K562 (cell line): ENCODE data around the gene GRXCR2. TPM values are rescaled to one million over a fixed set of nuclear protein-coding genes. Genes with fewer than 3 reads are reported as not detected.

ENCODE experiments used
- ATF3 ChIP-seq, 2 experiments: fragments of 450-650 bp in 1 of 2; sonication (generic) in 1 of 2; formaldehyde crosslinking in 1 of 2; IDR thresholded peaks in 1 of 2; conservative IDR thresholded peaks in 1 of 2; 2 replicates each; pipeline versions ENCODE4 v1.6.1 to v1.8.1; 2016 to 2023; ENCODE audit warnings: mild to moderate bottlenecking in 2 of 2, moderate library complexity in 2 of 2, inconsistent platforms in 1 of 2, missing genetic modification reagents in 1 of 2
- CBFA2T2 ChIP-seq: fragments of 450-650 bp; conservative IDR thresholded peaks from 2 replicates; pipeline ENCODE4 v1.6.1; 2017; ENCODE audit warnings: mild to moderate bottlenecking
- CXXC5 ChIP-seq: fragments of 250-450 bp; sonication (Bioruptor Pico); IDR thresholded peaks from 2 replicates; pipeline ENCODE4 v1.8.0; 2022; ENCODE audit warnings: inconsistent platforms, mild to moderate bottlenecking, moderate library complexity
- ESRRB ChIP-seq: fragments of 250-450 bp; sonication (Bioruptor Pico); IDR thresholded peaks from 2 replicates; pipeline ENCODE4 v1.5.0; 2020; ENCODE audit warnings: mild to moderate bottlenecking, moderate library complexity, borderline replicate concordance
- ETV1 ChIP-seq: fragments of 450-650 bp; conservative IDR thresholded peaks from 2 replicates; pipeline ENCODE4 v1.6.1; 2016; ENCODE audit warnings: missing genetic modification characterization, control low read depth, low read depth, missing compliant biosample characterization
- ETV5 ChIP-seq: sonication (generic); formaldehyde crosslinking; IDR thresholded peaks from 2 replicates; pipeline ENCODE4 v1.4.0; 2020; ENCODE audit warnings: low read depth, mild to moderate bottlenecking, missing genetic modification reagents
- FOXJ2 ChIP-seq: fragments of 200-800 bp; sonication (Bioruptor generic); IDR thresholded peaks from 2 replicates; pipeline ENCODE4 v1.6.1; 2016; ENCODE audit warnings: missing genetic modification characterization, missing compliant biosample characterization
- FOXM1 ChIP-seq, 2 experiments: fragments of 450-650 bp in 1 of 2; sonication (generic) in 1 of 2; formaldehyde crosslinking in 1 of 2; IDR thresholded peaks; 2 replicates each; pipeline versions ENCODE4 v1.6.1 to v1.9.0; 2017 to 2022; ENCODE audit warnings: low read depth in 2 of 2, mild to moderate bottlenecking in 2 of 2, missing genetic modification reagents in 1 of 2, moderate library complexity in 1 of 2
- GATA2 ChIP-seq: sonication (generic); formaldehyde crosslinking; IDR thresholded peaks from 2 replicates; pipeline ENCODE4 v1.4.0; 2020; ENCODE audit warnings: mild to moderate bottlenecking, missing genetic modification reagents
- GATAD2A ChIP-seq: fragments of 450-650 bp; IDR thresholded peaks from 2 replicates; pipeline ENCODE4 v1.6.1; 2017
- MAX ChIP-seq: sonication (generic); formaldehyde crosslinking; IDR thresholded peaks from 2 replicates; pipeline ENCODE4 v1.9.0; 2022; ENCODE audit warnings: mild to moderate bottlenecking, missing genetic modification reagents
- NEUROD1 ChIP-seq: fragments of 150-350 bp; IDR thresholded peaks from 2 replicates; pipeline ENCODE4 v1.6.1; 2014; ENCODE audit warnings: borderline replicate concordance, low read length, low read depth; ENCODE audit not compliant: partially characterized antibody
- NUFIP1 ChIP-seq: fragments of 450-650 bp; IDR thresholded peaks from 2 replicates; pipeline ENCODE4 v1.6.1; 2018; ENCODE audit not compliant: partially characterized antibody
- POLR2B ChIP-seq: fragments of 450-650 bp; IDR thresholded peaks from 2 replicates; pipeline ENCODE4 v1.6.1; 2018; ENCODE audit warnings: low read depth; ENCODE audit not compliant: partially characterized antibody
- TARDBP ChIP-seq: fragments of 450-650 bp; IDR thresholded peaks from 2 replicates; pipeline ENCODE4 v1.6.1; 2016
- ZEB2 ChIP-seq: fragments of 450-650 bp; IDR thresholded peaks from 2 replicates; pipeline ENCODE4 v1.6.1; 2016
- ZKSCAN1 ChIP-seq: fragments of 150-350 bp; IDR thresholded peaks from 2 replicates; pipeline ENCODE4 v1.6.1; 2016; ENCODE audit warnings: low read depth, low read length
- ZNF239 ChIP-seq: fragments of 250-450 bp; sonication (Bioruptor Pico); IDR thresholded peaks from 2 replicates; pipeline ENCODE4 v1.4.0; 2020; ENCODE audit warnings: mild to moderate bottlenecking
- polyA plus RNA-seq, 8 experiments: library from polyadenylated mRNA; depleted of rRNA in 4 of 8; stranded (reverse) in 5 of 8; unstranded in 3 of 8; fragments of >200 nt; fragmentation: Nextera tagmentation in 2 of 8; fragmentation: Illumina TruSeq in 1 of 8; extraction: Ambion mirVana in 2 of 8; extraction: Trizol in 1 of 8; gene quantifications; 2 replicates each; pipeline versions ENCODE4 v1.2.1 to v1.2.3, GENCODE V29; 2011 to 2014; ENCODE audit warnings: inconsistent platforms in 1 of 8, missing spikeins in 1 of 8
- total RNA-seq, 7 experiments: library from RNA; depleted of rRNA in 6 of 7; stranded (reverse); fragments of >200 nt in 6 of 7; fragmentation: Illumina TruSeq in 2 of 7; extraction: Trizol in 2 of 7; gene quantifications; 2 replicates each; pipeline versions ENCODE4 v1.2.1 to v1.2.3, GENCODE V29; 2011 to 2021; ENCODE audit warnings: low replicate concordance in 1 of 7
- TF ChIP-seq, protein P1 (sequence below): IDR thresholded peaks from 2 replicates; pipeline ENCODE4 v1.6.1; 2016; ENCODE audit warnings: missing genetic modification characterization, missing compliant biosample characterization
- TF ChIP-seq, protein P2 (sequence below): fragments of 450-650 bp; formaldehyde crosslinking; IDR thresholded peaks from 2 replicates; pipeline ENCODE4 v1.4.0; 2022; ENCODE audit warnings: mild to moderate bottlenecking, moderate library complexity
- TF ChIP-seq, protein P3 (sequence below): fragments of 450-650 bp; formaldehyde crosslinking; IDR thresholded peaks from 2 replicates; pipeline ENCODE4 v1.4.0; 2020; ENCODE audit warnings: mild to moderate bottlenecking, moderate library complexity

Gene GRXCR2
- total and polyA plus RNA-seq, 9 of the 15 experiments (the other 6 are each of a cell fraction or from before 2014, with no cell fraction given) = not detected

- TF ChIP-seq, protein P1, sequence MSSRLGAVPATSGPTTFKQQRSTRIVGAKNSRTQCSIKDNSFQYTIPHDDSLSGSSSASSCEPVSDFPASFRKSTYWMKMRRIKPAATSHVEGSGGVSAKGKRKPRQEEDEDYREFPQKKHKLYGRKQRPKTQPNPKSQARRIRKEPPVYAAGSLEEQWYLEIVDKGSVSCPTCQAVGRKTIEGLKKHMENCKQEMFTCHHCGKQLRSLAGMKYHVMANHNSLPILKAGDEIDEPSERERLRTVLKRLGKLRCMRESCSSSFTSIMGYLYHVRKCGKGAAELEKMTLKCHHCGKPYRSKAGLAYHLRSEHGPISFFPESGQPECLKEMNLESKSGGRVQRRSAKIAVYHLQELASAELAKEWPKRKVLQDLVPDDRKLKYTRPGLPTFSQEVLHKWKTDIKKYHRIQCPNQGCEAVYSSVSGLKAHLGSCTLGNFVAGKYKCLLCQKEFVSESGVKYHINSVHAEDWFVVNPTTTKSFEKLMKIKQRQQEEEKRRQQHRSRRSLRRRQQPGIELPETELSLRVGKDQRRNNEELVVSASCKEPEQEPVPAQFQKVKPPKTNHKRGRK (tag) = no peak
- TF ChIP-seq POLR2B (peak; percentile 70), TARDBP (peak; percentile 70; the same call in 1 of the 2 replicates), FOXJ2 (tag) (peak; percentile 77), GATA2 (peak; percentile 95), ZEB2 (peak; percentile 96), FOXM1 (IDR thresholded peaks at IDR 0.05; ENCODE audit: low read depth) (peak; percentile 88), FOXM1 (CRISPR knock-in tag; IDR thresholded peaks at IDR 0.05; ENCODE audit: low read depth) (no peak), CBFA2T2 (peak; percentile 96), ZKSCAN1 (0 out of 2 replicates have a peak, but pooled peaks have one; percentile 11), NEUROD1 (peak; percentile 94), GATAD2A (peak; percentile 73; the same call in 1 of the 2 replicates), CXXC5 (peak; percentile 57), NUFIP1 (peak; percentile 74), ESRRB (no peak), ATF3 (IDR thresholded peaks at IDR 0.05) (peak; percentile 99), ATF3 (CRISPR knock-in tag; conservative IDR thresholded peaks at IDR 0.05) (peak; percentile 97), ETV1 (peak; percentile 71), ZNF239 (CRISPR knock-in tag) (peak; percentile 4; the same call in 1 of the 2 replicates), MAX (CRISPR knock-in tag) (0 out of 2 replicates have a peak, but pooled peaks have one; percentile 41), ETV5 (CRISPR knock-in tag) (peak; percentile 87)
- TF ChIP-seq, protein P2, sequence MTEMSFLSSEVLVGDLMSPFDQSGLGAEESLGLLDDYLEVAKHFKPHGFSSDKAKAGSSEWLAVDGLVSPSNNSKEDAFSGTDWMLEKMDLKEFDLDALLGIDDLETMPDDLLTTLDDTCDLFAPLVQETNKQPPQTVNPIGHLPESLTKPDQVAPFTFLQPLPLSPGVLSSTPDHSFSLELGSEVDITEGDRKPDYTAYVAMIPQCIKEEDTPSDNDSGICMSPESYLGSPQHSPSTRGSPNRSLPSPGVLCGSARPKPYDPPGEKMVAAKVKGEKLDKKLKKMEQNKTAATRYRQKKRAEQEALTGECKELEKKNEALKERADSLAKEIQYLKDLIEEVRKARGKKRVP (CRISPR knock-in tag) = peak; percentile 43
- TF ChIP-seq, protein P3, sequence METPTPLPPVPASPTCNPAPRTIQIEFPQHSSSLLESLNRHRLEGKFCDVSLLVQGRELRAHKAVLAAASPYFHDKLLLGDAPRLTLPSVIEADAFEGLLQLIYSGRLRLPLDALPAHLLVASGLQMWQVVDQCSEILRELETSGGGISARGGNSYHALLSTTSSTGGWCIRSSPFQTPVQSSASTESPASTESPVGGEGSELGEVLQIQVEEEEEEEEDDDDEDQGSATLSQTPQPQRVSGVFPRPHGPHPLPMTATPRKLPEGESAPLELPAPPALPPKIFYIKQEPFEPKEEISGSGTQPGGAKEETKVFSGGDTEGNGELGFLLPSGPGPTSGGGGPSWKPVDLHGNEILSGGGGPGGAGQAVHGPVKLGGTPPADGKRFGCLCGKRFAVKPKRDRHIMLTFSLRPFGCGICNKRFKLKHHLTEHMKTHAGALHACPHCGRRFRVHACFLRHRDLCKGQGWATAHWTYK (CRISPR knock-in tag) = peak; percentile 28; the same call in 1 of the 2 replicates
Measured at GRCh38 chr5:145854651-145855258, 18.1 kb downstream of the GRXCR2 start (continued).
